Posterior cingulate gyrus (tissue), 11 donors: Measurements from ENCODE around the gene WDR87.

Experiments used
- DNase-seq, 10 donors: peaks; one replicate each; pipeline versions ENCODE4 v3.0.0 to v3.0.0-alpha.2; 2020 to 2021; ENCODE audit warnings: mixed read lengths in 3 of 10
- intact Hi-C: fragments of 100-400 bp; cut with DNase I; formaldehyde crosslinking; loops from one replicate; pipeline ENCODE4 v1.15.1; 2023

Gene WDR87

GRCh38 chr19:37905946-37906868 lies at the start of gene WDR87:
WDR87 (minus strand) TSS chr19:37906594; CDS start chr19:37898239, 8,355 bp downstream.
- intact Hi-C loops = loop anchor here (2.0 kb wide), 1 partner anchor 99 kb away; no protein-coding TSS in a partner anchor
- DNase-seq = peak in 9 of 10 donors; percentile 7 to 86 (median 20)

- intact Hi-C loops = no loop called here
- DNase-seq = no peak
Measured at GRCh38 chr19:37955986-37956385, 49.6 kb upstream of the WDR87 start.

GRCh38 chr19:37954421-37954874 lies 48.1 kb upstream of the WDR87 start:
- intact Hi-C loops = no loop called here
- no peak for DNase-seq

GRCh38 chr19:37953918-37954303 lies 47.5 kb upstream of the WDR87 start:
- intact Hi-C loops = no loop called here
- no peak for DNase-seq

- DNase-seq = no peak
- intact Hi-C loops = no loop called here
Measured at GRCh38 chr19:37953171-37953917, 47.0 kb upstream of the WDR87 start.

GRCh38 chr19:37951816-37952210 lies 45.4 kb upstream of the WDR87 start:
- intact Hi-C loops = no loop called here
- DNase-seq = no peak

GRCh38 chr19:37950471-37951175 lies 44.2 kb upstream of the WDR87 start:
- intact Hi-C loops = no loop called here
- DNase-seq = no peak

- intact Hi-C loops = no loop called here
- no peak for DNase-seq
Measured at GRCh38 chr19:37948362-37948761, 42.0 kb upstream of the WDR87 start.

GRCh38 chr19:37947778-37948177 lies 41.4 kb upstream of the WDR87 start:
- DNase-seq = no peak
- intact Hi-C loops = no loop called here

GRCh38 chr19:37946132-37946531 lies 39.7 kb upstream of the WDR87 start:
- DNase-seq = no peak
- intact Hi-C loops = no loop called here

GRCh38 chr19:37943480-37943879 lies 37.1 kb upstream of the WDR87 start:
- intact Hi-C loops = no loop called here
- DNase-seq = no peak

GRCh38 chr19:37942516-37942902 lies 36.1 kb upstream of the WDR87 start:
- DNase-seq = no peak
- intact Hi-C loops = no loop called here

- intact Hi-C loops = no loop called here
- no peak for DNase-seq
Measured at GRCh38 chr19:37941782-37942515, 35.6 kb upstream of the WDR87 start.

GRCh38 chr19:37938353-37938752 lies 32.0 kb upstream of the WDR87 start:
- no peak for DNase-seq
- intact Hi-C loops = no loop called here

GRCh38 chr19:37936886-37937285 lies 30.5 kb upstream of the WDR87 start:
- intact Hi-C loops = no loop called here

GRCh38 chr19:37936166-37936565 lies 29.8 kb upstream of the WDR87 start:
- no peak for DNase-seq
- intact Hi-C loops = no loop called here

More at GRCh38 chr19:37936886-37937285, 30.5 kb upstream of the WDR87 start:
- no peak for DNase-seq

GRCh38 chr19:37935341-37935740 lies 28.9 kb upstream of the WDR87 start:
- DNase-seq = no peak
- intact Hi-C loops = no loop called here

GRCh38 chr19:37933937-37934358 lies 27.6 kb upstream of the WDR87 start:
- intact Hi-C loops = no loop called here
- no peak for DNase-seq

GRCh38 chr19:37932985-37933936 lies 26.9 kb upstream of the WDR87 start:
- no peak for DNase-seq
- intact Hi-C loops = no loop called here
